ENCODE data around the gene TRIM7.
"Not testable (repeated sequence)": the region's sequence is repeated elsewhere in the genome, so short reads cannot be mapped to it uniquely, and the experiment has no call there.

Gene TRIM7

DNA sequence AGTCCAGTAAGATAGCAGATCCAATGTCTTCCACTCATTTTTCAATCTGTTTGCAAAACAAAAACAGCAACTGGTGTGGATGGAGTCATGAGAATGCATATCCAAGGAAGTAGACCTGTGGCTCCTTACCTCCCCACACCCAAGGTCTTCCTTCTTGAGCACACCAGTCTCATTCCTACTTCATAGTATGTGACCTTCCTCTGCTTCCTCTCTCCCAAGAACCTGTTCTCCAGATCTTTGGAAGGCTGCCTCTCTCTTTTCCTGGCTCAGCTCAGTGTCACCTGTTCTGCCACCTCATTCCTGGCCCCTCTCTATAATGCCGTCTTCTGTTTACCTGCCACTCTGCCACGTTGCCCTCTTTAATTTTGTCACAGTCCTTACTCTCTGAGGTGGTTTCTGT lies 7.9 kb upstream of the TRIM7 start:
- no peak for DNase-seq (ENCODE audit: low read depth)

DNA sequence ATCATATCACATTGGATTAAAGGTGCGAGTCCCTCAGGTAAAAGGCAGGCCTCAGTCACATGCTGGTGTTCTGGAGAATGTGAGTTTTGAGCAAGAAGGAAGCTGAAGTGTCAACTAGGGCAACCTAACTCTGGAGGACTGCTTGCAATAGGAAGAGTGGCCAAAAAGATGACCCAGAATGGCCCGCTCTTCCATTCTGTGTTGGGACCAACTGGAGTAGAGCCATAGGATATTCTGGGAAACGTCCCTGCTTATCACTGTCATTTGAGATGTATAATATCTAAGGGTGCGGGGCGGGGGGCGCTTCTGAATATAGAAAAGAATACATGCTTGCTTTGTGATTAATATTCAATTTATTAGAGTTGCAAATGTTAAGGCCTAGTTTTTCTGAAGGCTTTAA lies 7.1 kb upstream of the TRIM7 start:
- DNase-seq (ENCODE audit: low read depth): no peak

DNA sequence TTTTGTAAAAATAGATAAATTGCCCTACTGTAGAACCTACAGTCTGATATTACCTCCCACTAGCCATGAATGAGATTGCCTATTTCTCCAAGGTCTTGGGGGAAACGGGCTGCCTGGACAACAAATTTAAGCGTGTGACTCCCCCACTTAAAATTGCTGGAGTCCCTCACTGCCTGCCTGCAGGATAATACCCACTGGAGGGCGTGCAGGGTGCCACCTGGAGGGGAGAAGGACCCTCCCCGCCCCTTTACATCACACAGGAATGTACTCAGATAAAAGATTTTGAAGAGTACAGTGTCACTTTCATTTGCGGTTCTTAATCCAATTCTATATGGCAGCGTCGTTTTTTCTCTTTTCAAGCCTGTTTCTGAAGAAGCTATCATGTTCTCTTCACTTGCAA lies 6.2 kb upstream of the TRIM7 start:
- DNase-seq (ENCODE audit: low read depth): no peak

DNA sequence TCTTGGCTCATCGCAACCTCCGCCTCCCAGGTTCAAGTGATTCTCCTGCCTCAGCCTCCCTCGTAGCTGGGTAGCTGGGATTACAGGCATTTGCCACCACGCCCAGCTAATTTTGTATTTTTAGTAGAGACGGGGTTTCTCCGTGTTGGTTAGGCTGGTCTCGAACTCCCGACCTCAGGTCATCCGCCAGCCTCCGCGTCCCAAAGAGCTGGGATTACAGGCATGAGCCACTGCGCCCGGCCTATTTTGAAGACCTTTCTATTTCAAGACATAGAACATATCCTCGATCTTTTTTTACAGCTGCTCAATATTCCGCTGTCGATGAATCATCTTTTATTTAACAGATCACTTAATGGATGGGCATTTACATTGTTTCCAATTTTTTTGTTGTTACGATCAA lies 5.7 kb upstream of the TRIM7 start:
- not testable (repeated sequence) for DNase-seq (ENCODE audit: low read depth)

DNA sequence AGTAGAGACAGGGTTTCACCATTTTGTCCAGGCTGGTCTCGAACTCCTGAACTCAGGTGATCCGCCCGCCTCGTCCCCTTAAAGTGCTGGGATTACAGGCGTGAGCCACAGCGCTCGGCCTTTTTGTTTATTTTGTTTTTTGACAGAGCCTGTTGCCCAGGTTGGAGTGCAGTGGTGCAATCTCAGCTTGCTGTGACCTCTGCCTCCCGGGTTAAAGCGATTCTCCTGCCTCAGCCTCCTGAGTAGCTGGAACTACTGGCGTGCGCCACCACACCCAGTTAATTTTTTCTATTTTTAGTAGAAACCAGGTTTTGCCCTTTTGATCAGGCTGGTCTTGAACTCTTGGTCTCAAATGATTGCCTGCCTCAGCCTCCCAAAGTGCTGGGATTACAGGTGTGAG lies 5.2 kb upstream of the TRIM7 start:
- not testable (repeated sequence) for DNase-seq (ENCODE audit: low read depth)

DNA sequence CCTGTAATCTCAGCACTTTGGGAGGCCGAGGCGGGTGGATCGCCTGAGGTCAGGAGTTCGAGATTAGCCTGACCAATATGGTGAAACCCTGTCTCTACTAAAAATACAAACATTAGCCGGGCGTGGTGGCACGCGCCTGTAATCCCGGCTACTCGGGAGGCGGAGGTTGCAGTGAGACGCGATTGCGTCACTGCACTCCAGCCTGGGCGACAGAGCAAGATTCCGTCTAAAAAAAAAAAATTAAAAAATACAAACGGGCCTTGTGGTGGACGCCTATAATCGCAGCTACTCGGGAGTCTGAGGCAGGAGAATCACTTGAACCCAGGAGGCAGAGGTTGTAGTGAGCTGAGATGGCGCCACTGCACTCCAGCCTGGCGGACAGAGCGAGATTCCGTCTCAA lies 4.0 kb upstream of the TRIM7 start:
- DNase-seq (ENCODE audit: low read depth): not testable (repeated sequence)

DNA sequence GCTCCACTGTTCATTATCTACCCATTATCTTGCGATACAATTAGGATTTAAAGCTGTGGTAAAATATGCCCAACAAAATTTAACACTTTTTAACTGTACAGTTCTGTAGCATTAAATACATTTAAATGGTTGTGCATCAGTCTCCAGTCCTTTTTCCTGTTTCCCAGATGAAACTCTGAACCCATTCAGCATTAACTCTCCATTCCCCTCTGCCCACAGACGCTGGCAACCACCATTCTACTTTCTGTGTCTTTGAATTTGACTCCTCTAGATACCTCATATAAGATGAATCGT lies 2.9 kb upstream of the TRIM7 start:
- DNase-seq (ENCODE audit: low read depth): no peak

DNA sequence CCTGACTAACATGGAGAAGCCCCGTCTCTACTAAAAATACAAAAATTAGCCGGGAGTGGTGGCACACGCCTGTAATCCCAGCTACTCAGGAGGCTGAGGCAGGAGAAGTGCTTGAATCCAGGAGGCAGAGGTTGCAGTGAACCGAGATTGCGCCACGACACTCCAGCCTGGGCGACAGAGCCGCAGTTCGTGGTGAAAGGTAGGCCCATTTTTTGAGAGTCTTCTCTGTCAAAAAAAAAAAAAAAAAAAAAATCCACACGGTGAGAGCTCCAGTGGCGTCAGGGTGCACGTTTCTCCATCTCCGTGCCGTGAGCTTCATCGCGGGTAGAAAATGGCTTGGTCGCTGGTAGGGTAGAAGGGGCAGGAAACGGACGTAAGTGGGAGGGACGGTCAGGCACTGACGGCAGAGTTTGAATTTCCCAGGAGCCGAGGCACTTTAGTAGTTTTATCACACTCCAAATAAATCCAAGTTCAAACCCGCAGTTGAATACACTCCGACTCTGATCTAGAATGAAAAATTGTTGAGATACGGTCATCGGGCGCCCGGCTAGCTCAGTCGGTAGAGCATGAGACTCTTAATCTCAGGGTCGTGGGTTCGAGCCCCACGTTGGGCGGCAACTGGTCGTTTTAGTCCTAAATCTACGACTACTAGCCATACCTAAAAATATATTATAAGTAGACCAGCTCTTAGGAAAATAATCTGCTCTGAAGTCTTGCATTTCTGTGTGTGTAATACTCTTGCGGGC lies 2.4 kb upstream of the TRIM7 start:
- DNase-seq (ENCODE audit: low read depth): no peak

DNA sequence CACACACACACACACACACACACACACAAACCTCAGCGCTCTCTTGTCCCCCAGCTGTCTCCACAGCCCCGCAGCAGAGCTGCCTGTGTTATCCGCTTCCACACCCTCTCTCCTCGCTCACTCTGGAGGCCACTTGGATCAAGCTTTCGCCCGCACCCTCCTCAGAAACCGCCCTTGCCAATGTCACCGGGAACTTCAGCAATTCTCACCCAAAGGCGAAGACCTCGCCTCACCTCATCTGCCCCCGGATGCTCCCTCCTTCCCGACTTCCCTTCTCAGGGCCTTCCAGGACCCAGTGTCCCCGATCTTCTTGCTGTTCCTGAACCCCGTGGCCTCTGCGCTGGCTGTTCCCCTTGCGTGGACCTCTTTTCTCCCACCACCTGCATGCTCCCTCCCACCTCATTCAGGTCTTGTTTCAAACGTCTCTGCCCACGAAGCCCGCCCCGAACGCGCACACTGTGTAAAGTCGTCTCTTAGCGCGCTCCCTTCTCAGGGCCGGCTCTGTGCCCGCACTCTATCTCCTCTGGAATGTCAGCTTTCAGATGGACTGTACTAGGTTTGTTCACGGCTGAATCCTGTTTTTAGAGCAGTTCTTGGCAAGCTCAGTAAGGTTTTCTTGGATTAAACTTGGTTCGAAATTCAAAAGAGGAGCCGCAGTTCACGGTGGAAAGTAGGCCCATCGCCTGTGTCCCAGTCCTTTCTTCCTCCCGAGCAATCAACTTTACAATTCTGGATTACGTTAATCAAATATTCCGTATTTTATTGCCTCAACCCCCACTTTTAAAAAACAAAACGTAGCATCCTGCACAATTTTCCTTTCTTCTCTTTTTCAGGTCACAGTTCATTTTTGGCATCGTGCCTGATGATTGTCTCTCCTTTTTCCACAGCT lies 1.0 kb upstream of the TRIM7 start:
- DNase-seq (ENCODE audit: low read depth): no peak

DNA sequence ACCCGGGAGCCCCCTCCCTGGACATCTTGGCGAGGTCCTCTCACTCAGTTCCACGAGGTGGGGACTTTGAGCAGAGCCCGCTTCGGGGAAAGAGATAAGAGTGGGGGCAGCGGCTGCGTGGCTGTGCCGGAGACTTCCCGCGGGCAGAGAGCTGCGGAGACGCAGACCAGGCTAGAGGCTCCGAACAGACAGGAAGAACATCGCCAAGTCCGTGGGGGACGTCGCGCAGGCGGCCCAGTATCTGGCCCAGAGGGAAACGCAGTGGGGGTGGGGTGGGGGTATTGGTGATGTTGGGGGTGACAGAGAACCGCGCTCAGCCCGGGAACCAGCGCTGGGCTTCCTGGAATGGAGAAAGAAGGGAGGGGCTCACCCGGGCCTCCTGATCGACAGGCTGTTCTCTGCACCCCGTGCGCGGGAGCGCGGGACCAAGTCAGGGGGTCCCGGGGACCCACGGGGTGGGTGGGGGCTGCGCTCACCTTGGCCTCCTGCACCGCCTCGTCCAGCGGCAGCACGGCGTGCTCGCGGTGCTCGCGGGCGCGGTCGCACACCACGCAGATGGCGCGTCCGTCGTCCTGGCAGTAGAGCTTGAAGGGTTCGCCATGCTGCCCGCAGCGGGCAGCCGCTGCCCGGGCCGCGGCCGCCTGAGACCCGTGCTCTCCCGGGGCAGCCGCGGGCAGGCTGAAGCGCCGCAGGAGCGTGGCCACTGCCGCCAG lies 727 bp downstream of the TRIM7 start:
- no peak for DNase-seq (ENCODE audit: low read depth)

DNA sequence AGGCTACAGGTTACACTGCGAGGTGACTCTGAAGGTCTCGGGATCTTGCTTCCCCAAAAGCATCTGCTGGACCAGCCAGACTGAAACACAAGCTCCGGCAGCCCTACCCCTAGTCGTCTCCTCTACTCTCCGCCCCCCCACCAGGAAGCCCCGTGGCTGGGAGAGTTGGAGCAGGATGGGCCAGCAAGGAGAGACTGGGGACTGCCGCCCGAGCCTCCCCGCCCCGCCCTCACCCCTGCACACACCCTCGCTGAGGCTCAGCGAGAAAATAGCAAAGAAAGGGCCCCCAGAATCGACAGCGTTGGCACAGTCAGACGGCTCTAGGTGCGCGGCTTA lies 1.3 kb downstream of the TRIM7 start:
- DNase-seq (ENCODE audit: low read depth): no peak

DNA sequence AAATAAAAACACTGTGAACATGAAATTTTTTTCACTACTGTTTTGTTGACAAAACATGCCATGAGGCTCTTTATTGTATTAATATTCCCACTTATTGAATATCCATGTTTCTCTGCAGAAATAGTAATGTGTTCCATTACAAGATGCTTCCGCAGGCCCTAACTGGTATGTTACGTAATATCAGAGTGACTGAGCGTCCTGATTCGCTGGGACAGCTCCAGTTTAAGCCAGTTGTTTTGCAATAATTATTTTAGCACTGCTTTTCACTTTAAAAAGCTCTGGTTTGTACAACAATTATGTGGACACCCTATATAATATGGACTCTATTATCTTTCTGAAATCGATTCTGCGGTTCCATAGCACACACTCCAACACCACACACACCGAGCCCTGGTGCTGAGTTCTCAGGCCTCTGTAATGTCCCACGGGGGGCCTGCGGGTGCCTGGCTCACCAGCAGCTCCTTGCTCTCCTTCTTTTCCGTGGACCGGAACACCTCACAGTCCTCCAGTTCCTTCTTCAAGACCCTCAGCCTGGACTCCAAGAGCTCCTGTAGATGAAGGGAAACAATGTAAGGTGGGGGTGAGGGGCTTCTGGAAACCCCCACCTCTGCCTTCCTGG lies 1.8 kb downstream of the TRIM7 start:
- no peak for DNase-seq (ENCODE audit: low read depth)

DNA sequence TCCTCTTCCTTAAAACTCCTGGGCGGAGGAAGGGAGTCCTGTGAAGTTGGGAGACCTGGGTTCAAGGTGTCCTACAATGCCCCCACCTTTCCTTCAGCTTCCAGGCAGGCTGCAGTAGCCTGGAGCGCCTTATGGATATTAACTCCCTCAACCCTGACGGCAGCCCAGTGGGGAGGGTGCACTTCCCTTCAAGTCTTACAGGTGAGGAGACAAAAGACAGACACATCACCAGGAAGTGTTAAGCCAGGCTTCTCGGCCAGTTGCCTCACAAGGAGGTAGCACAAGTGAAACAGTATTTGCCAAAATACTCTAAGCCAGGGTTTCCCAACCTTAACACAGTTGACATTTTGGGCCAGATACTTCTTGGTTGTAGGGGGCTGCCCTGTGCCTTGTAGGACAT lies 4.2 kb downstream of the TRIM7 start:
- no peak for DNase-seq (ENCODE audit: low read depth)

DNA sequence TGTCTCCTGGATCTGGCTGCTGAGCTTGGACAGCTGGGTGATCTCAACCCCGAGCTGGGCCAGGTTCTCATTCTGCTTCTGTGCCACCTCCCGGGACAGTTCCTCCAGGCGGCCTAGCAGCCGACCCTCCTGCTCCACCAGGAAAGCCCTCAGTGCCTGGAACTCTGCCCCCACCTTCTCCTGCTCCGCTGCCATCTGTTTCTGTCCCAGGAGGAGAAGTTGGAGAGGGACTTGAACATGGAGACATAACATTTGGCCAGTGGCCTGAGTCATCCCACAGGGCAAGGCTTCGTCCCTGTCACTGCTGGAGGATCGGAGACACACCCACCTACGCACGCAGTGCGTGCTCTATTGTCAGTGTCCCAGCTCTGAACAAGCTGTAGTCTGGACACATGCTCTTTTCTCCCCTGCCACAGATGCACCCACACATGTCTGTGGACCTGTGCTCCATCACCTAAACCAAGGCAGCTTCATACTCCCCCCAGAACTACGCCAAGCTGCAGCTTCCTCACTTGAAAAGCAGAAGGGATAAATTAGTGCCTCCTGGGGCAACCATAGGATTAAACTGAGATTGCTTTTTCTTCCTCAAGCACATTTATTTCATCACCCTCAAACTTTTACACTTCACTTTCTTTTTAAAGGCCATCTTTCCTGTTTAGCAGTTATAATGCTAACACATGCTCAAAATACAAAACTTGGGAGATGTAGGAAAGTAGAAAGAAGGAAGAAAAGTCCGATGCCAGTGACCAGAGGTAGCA lies 4.9 kb downstream of the TRIM7 start:
- no peak for DNase-seq (ENCODE audit: low read depth)

DNA sequence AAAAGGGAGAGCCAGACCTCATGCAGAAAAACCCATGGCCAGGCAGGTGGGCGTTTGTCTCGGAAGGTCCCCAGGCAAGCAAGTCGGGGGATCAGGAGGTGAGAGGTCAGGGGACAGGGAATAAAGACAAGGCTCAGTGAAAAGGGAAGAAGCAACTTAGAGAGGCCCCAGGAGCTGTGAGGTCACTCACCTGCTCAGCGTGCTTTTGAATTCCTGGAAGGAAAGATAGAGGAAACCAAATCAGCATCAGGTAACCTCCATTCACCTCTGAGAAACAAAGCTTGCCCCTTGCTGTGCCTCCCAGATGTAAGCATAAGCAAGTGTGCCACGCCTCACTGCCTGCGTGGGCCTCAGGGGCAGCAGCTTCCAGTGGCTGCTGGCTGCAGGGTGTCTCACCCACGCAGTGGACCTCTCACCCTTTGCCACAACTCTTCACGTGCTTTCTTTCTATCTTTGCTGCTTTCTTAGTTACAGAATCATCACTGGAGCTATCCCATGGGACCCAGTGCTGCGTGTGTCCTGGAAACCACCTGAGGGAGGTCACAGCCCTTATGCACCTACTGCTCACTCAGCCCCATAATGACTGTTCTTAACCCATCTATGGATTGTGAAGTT lies 6.0 kb downstream of the TRIM7 start:
- DNase-seq (ENCODE audit: low read depth): no peak

DNA sequence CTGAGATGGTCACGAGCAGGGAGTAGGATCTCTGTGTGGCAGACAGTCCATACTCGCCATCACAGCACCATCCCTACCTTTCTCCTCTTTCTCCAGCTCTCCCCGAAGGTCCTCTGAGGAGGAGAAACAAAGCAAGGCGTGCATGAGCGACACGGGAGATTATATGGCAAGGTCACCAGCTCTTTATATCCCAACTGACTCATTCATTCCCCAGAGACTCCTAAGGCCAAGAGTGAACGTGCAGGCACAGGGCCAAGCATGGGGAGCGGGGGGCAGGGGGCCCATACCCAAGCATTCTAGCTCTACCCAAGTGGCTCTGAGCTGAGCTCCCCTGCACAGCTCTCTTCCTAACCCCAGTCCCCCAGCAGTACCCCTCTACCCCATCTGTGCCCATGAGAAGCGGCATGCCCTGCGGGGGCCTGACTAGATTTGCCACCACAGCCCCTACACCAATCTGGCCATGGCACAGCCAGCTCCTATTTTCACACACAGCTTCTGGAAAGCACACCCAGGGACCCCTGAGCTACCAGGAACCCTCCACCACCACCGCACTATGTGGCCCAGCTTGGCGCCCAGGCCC lies 6.8 kb downstream of the TRIM7 start:
- no peak for DNase-seq (ENCODE audit: low read depth)

DNA sequence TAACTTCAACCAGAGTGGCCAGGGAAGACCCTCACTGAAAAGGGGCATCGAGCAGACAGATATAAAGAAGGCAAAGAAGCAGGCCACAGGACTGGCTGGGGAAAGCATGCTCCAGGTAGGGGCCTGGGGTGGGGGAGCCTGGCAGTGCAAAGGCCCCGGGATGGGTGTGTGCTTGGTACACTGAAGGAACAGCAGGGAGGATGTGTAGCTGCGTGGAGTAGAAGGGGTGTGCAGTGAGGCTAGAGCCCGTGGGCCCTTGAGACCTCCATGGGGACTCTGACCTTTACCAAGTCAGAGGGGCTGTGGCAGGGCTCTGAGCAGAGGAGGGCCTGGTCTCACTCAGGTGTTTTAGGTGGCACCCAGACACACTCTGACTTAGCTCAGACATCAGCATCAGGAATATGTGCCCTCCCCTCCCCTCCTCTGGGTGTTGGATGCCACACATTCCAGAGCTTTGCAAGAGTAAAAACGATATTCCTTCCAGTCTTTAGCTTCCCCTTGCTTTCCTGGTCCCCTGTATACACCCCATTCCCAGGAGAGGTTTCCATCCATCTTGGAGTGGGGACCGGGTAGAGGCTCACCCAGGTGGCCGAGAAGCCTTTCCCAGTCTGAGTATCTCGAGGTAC lies 7.6 kb downstream of the TRIM7 start:
- DNase-seq (ENCODE audit: low read depth): no peak

DNA sequence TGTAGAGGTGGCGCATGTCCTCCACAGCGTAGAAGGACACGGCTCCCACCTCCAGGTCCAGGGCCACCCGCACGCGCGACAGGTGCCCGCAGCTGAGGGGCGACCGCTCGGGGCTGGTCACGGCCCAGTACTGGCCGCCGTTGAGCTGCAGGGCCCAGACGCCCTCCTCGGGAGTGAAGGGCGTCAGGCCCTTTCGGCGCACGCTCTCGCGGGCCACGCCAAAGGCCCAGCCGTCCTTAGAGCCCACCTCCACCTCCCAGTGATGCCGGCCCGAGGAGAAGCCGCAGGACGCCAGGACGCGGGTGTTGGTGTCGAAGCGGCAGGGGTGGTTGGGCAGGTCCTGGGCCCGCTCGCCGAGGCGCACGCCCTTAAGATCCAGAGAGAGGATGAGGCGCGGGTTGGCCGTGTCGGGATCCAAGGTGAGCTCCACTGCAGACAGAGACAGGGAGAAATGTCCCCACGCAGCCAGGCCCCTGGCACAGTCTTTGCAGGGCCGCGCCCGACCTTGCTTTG lies 9.7 kb downstream of the TRIM7 start:
- DNase-seq (ENCODE audit: low read depth): no peak

DNA sequence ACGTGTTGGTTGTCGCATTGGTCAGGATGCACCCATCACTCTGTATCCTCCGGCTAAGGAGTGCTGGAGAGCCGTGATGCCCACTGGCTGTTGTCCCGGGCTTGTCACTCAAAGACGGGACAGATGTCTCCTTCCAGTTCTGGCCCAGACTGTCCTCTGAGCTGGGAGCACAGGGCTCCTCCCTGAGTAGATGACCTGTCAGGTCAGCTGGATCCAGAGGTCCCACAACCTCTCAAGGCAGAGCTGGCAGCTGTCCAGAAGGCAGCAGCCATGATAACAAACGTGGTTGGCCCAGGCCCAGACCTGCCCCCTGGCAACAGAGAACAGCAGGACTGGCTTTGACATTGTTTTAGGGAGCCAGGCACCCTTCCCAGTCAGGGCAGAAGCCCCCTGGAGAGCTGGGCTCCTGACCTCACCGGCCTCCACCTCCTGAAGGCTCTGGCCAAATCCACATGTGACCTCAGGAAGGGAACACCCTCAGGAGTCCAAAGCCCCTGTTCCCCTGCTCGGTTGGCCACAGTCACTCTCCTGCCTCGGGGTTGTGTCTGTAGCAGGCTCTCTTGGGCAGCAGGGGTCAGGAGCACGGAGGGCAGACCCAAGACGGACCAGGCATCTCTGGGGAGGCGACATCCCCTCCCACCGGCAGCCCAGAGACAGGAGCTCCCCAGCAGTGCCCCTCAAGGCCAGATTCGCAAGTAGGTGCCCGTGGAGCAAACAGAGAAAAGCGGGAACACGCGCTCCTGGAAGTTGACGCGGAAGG lies 10.3 kb downstream of the TRIM7 start:
- DNase-seq (ENCODE audit: low read depth): no peak

DNA sequence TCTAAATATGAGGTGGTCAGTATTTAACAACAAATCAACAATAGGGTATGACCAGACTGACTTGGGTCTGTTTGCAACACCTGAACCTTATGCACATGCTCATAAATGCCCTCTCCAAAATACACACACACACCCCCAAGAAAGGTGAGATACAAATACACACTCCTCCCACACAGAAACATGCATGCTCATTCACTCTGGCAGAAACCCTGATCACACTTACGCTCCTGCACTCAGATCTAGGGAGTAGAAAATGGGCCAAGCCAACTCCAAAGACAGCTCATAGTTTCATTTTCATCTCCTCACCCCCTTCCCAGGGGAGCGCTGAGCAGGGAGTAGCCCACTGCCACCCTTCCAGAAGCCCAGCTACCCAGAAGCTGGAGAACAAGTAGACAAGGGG lies 11.3 kb downstream of the TRIM7 start:
- DNase-seq (ENCODE audit: low read depth): no peak

Data from stimulated activated CD8-positive, alpha-beta memory T cell treated with anti-CD3 and anti-CD28 coated beads, Interleukin-15, amount 100 ng/mL, for 1 hour (primary cell).